Mesothelial cell of epicardium (in vitro differentiated cells): ENCODE results near the gene WDR88. TPM values are rescaled to one million over a fixed set of nuclear protein-coding genes. Genes with fewer than 3 reads are reported as not detected.

Experiments used
- DNase-seq, 2 experiments: peaks; one replicate each; pipeline ENCODE4 v3.0.0; 2021; ENCODE audit warnings: low spot score in 2 of 2; ENCODE audit not compliant: unreplicated experiment in 2 of 2
- H3K27ac Mint-ChIP-seq: 2 replicates; pipeline ENCODE4 v1.8.0; 2021; ENCODE audit warnings: mixed read lengths
- H3K27me3 Mint-ChIP-seq: 2 replicates; pipeline ENCODE4 v1.8.0; 2021; ENCODE audit warnings: low read depth, mixed read lengths
- H3K36me3 Mint-ChIP-seq: 2 replicates; pipeline ENCODE4 v1.8.0; 2021; ENCODE audit warnings: mixed read lengths
- H3K4me1 Mint-ChIP-seq: 2 replicates; pipeline ENCODE4 v1.8.0; 2021; ENCODE audit warnings: mixed read lengths
- H3K4me3 Mint-ChIP-seq: 2 replicates; pipeline ENCODE4 v1.8.0; 2021; ENCODE audit warnings: mild to moderate bottlenecking, moderate library complexity, mixed read lengths
- H3K9me3 Mint-ChIP-seq: 2 replicates; pipeline ENCODE4 v1.8.0; 2021; ENCODE audit warnings: mixed read lengths
- CTCF ChIP-seq: fragments of 200-600 bp; sonication (generic); IDR thresholded peaks from one replicate; pipeline ENCODE4 v1.5.0; 2021; ENCODE audit warnings: antibody characterized with exemption; ENCODE audit not compliant: unreplicated experiment
- total RNA-seq: library from RNA; stranded (reverse); gene quantifications from 3 replicates; pipeline ENCODE4 v1.2.1, GENCODE V29; 2021

Gene WDR88
- total RNA-seq: not detected in 3 replicates

- Mint-ChIP-seq H3K9me3 (no peaks in the 10 kb centered on the region), H3K36me3 (peaks cover 14% of the 10 kb centered on the region), H3K4me3 (no peak within 1 kb of the TSS), H3K27ac (no peak within 1 kb of the TSS), H3K4me1 (peaks cover 7% of the 10 kb centered on the region), H3K27me3 (peaks cover 6% of the 10 kb centered on the region)
- no peak for DNase-seq
- TF ChIP-seq CTCF: no peak
Measured at GRCh38 chr19:33132021-33132420, at the start of gene WDR88. Gene WDR88, plus strand, starts transcription at chr19:33132114. Its CDS starts 56 bp downstream, at chr19:33132170.

GRCh38 chr19:33085570-33086128 is 46.3 kb upstream of the WDR88 start:
- no peak for TF ChIP-seq CTCF
- Mint-ChIP-seq H3K36me3 (peaks cover 12% of the 10 kb centered on the region), H3K9me3 (no peaks in the 10 kb centered on the region), H3K4me1 (peaks cover 15% of the 10 kb centered on the region), H3K27ac (no peak overlapping the region), H3K4me3 (no peak overlapping the region), H3K27me3 (no peaks in the 10 kb centered on the region)
- DNase-seq: no peak

- no peak for TF ChIP-seq CTCF
- no peaks in the 10 kb centered on the region for H3K27me3 Mint-ChIP-seq
- H3K36me3 Mint-ChIP-seq: peaks cover 21% of the 10 kb centered on the region
- DNase-seq: no peak
- H3K9me3 Mint-ChIP-seq: no peaks in the 10 kb centered on the region
- H3K27ac Mint-ChIP-seq: no peak overlapping the region
- no peak overlapping the region for H3K4me3 Mint-ChIP-seq
- H3K4me1 Mint-ChIP-seq: peaks cover 2% of the 10 kb centered on the region
Measured at GRCh38 chr19:33086955-33087354, 45.0 kb upstream of the WDR88 start.

- no peak overlapping the region for H3K4me3 Mint-ChIP-seq
- H3K4me1 Mint-ChIP-seq: no peaks in the 10 kb centered on the region
- H3K27ac Mint-ChIP-seq: no peak overlapping the region
- H3K36me3 Mint-ChIP-seq: peaks cover 26% of the 10 kb centered on the region
- no peaks in the 10 kb centered on the region for H3K27me3 Mint-ChIP-seq
- TF ChIP-seq CTCF: no peak
- no peaks in the 10 kb centered on the region for H3K9me3 Mint-ChIP-seq
- DNase-seq: no peak
Measured at GRCh38 chr19:33089010-33089409, 42.9 kb upstream of the WDR88 start.

- Mint-ChIP-seq H3K36me3 (peaks cover 28% of the 10 kb centered on the region), H3K27me3 (no peaks in the 10 kb centered on the region), H3K27ac (no peak overlapping the region)
Measured at GRCh38 chr19:33090179-33090578, 41.7 kb upstream of the WDR88 start.

More at GRCh38 chr19:33090179-33090578, 41.7 kb upstream of the WDR88 start:
- H3K9me3 Mint-ChIP-seq: no peaks in the 10 kb centered on the region
- H3K4me1 Mint-ChIP-seq: no peaks in the 10 kb centered on the region
- no peak for DNase-seq
- H3K4me3 Mint-ChIP-seq: no peak overlapping the region
- TF ChIP-seq CTCF: no peak
